NCI-H1930 (cell line): Measurements from ENCODE around the gene FOS.
"Not testable (repeated sequence)": the region's sequence is repeated elsewhere in the genome, so short reads cannot be mapped to it uniquely, and the experiment has no call there.

Experiments
- DNase-seq, 2 experiments: peaks; one replicate each; lab custom pipeline; 2025; lab: John Stamatoyannopoulos, UW

Gene FOS

GRCh38 chr14:75277008-75277814 lies 1.4 kb upstream of the FOS start:
- DNase-seq: peak; percentile 59 to 78

DNA sequence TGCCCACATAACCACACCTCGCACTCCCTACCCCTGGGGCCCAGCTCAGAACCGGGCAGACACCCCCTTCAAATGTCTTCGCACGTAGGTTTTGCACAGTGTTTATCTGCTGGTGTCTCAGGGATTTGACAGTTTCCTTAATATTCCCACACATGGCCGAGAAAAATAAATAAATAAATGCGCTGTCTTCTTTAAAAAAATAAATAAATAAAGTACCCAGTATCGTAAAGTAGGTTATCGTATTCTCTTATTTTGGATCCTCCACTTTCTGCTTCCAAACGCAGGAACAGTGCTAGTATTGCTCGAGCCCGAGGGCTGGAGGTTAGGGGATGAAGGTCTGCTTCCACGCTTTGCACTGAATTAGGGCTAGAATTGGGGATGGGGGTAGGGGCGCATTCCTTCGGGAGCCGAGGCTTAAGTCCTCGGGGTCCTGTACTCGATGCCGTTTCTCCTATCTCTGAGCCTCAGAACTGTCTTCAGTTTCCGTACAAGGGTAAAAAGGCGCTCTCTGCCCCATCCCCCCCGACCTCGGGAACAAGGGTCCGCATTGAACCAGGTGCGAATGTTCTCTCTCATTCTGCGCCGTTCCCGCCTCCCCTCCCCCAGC lies 710 bp upstream of the FOS start:
- DNase-seq: no peak

GRCh38 chr14:75279153-75279762 lies 630 bp downstream of the FOS start:
- DNase-seq: no peak

DNA sequence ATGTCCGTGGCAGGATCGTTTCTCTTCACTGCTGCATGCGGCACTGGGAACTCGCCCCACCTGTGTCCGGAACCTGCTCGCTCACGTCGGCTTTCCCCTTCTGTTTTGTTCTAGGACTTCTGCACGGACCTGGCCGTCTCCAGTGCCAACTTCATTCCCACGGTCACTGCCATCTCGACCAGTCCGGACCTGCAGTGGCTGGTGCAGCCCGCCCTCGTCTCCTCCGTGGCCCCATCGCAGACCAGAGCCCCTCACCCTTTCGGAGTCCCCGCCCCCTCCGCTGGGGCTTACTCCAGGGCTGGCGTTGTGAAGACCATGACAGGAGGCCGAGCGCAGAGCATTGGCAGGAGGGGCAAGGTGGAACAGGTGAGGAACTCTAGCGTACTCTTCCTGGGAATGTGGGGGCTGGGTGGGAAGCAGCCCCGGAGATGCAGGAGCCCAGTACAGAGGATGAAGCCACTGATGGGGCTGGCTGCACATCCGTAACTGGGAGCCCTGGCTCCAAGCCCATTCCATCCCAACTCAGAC lies 1.2 kb downstream of the FOS start:
- no peak for DNase-seq

GRCh38 chr14:75280291-75280830 lies 1.7 kb downstream of the FOS start:
- no peak for DNase-seq

DNA sequence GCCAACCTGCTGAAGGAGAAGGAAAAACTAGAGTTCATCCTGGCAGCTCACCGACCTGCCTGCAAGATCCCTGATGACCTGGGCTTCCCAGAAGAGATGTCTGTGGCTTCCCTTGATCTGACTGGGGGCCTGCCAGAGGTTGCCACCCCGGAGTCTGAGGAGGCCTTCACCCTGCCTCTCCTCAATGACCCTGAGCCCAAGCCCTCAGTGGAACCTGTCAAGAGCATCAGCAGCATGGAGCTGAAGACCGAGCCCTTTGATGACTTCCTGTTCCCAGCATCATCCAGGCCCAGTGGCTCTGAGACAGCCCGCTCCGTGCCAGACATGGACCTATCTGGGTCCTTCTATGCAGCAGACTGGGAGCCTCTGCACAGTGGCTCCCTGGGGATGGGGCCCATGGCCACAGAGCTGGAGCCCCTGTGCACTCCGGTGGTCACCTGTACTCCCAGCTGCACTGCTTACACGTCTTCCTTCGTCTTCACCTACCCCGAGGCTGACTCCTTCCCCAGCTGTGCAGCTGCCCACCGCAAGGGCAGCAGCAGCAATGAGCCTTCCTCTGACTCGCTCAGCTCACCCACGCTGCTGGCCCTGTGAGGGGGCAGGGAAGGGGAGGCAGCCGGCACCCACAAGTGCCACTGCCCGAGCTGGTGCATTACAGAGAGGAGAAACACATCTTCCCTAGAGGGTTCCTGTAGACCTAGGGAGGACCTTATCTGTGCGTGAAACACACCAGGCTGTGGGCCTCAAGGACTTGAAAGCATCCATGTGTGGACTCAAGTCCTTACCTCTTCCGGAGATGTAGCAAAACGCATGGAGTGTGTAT lies 2.4 kb downstream of the FOS start:
- DNase-seq: no peak

GRCh38 chr14:75281654-75282019 lies 3.0 kb downstream of the FOS start:
- DNase-seq: no peak

GRCh38 chr14:75282170-75282554 lies 3.5 kb downstream of the FOS start:
- DNase-seq: no peak

GRCh38 chr14:75282555-75283161 lies 4.0 kb downstream of the FOS start:
- not testable (repeated sequence) for DNase-seq

DNA sequence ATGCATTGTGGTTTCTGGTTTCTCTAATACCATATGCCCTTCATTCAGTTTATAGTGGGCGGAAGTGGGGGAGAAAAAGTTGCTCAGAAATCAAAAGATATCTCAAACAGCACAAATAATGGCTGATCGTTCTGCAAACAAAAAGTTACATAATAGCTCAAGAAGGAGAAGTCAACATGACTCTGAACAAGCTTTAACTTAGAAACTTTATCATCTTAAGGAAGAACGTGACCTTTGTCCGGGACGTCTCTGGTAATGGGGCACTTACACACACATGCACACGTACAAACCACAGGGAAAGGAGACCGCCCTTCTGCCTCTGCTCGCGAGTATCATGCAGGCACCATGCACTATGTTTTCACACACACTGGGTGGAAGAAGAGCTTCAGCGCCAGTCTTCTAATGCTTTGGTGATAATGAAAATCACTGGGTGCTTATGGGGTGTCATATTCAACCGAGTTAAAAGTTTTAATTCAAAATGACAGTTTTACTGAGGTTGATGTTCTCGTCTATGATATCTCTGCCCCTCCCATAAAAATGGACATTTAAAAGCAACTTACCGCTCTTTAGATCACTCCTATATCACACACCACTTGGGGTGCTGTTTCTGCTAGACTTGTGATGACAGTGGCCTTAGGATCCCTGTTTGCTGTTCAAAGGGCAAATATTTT lies 4.7 kb downstream of the FOS start:
- DNase-seq: no peak

DNA sequence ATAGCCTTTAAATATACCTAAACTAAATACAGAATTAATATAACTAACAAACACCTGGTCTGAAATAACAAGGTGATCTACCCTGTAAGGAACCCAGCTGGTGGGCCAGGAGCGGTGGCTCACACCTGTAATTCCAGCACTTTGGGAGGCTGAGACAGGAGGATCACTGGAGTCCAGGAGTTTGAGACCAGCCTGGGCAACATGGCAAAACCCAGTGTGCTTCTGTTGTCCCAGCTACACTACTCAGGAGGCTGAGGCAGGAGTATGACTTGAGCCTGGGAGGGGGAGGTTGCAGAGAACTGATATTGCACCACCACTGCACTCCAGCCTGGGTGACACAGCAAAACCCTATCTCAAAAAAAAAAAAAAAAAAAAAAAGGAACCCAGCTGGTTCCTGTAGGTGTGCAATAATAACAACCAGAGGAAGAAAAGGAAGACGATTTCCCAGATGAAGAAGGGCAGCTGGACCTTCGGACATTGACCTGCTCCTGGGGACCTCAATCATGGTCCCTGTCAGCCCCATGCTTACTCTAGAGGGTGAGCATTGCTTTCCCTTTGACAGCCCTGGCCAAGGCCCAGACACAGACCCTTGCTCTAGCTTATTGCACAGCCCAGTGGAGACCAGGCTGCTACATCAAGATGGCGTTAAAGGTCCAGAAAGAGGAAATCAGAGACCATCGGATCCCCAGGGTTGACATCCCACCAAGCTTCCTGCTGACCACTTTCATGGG lies 5.4 kb downstream of the FOS start:
- no peak for DNase-seq

DNA sequence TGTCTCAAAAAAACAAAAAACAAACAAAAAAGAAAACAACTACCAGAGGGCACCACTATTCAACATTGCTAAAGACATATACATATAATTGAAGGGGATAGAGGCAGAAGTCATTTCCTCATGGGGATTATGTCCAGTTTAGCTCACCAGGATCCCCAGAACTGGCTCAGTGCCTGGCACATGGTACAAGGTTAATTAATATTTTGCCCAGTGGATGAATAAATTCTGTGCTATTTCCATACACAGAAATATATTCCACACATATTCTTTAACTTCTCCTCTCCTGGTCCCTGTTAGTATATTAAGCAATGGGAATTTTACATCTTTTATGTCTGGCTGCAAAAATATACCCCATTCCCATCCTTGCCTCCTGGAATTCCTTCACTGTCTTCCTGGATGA lies 6.7 kb downstream of the FOS start:
- no peak for DNase-seq

DNA sequence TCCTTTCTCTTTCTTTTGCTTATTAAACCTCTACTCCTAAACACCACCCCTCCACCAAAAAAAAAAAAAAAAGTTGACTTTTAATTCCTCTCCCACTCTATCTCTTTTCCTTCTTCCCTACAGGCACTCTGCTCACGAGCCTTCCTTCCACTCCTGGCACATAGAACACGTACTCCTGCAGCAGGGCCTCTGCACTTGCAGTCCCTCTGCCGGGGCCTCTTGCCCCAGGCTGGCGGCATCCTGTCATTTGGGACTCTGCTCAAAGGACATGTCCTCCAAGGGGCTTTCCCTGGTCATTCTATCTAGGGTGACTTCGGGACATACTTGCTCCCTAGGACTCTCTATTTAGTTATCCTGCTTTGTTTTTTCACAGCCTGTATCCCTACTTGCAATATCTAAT lies 7.7 kb downstream of the FOS start:
- no peak for DNase-seq

DNA sequence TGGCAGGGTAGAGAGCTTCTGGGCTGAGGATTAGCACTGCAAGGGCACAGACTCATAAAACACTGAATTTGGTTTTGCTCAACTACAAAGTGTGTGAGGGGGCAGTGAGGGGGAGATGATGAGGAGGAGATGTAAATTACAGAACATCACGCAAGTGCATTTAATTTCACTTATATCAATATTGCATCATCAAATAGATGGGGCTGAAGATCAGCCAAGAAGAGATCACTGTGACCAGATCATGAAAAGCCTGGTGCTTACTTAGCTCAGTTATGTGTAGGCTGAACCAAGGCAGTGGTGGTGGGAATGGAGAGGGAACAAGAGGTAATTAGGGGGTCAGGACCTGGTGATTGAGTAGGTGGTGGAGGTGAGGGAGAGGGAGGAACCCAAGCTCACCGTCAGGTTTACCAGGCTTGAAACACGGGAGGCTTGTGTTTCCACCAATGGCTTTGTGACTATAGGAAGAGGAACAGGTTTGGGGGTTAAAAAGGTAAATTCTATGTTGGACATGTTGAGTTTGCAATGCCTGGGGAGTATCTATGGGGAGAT lies 11.3 kb downstream of the FOS start:
- no peak for DNase-seq

DNA sequence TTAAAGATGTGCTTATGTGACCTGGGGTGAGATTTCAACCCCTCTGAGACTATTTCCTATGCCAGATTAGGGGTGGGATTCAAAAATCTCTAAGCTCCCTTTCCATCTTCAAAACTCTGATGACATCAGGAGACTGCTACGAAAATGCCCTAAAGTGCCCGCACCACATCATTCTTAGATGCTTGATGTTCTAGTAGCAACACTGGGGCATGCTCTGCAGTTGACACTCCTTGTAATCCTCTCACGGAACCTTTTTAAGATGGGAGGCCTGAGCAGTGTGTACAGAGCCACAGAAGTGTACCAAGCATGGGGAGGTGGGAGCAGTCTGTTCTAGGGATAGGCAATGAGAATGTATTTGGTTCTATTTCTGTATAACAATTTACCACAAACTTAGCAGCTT lies 12.2 kb downstream of the FOS start:
- DNase-seq: no peak

DNA sequence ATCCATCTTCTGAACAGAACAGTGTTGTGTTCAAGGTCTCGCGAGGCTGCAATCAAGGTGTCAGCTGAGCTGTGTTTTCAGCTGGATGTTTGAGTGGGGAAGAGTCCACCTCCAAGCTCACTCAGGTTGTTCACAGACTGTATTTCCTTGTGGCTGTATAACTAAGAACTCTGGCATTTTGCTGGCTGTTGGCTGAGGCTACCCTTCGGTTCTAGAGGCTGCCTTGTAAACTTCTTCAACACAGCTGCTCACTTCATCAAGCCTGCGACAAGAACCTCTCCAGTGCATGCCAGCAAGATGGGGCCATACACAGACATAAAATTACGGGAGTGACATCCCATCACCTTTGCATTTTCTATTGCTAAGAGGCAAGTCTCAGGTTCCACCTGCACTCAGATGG lies 12.7 kb downstream of the FOS start:
- no peak for DNase-seq

DNA sequence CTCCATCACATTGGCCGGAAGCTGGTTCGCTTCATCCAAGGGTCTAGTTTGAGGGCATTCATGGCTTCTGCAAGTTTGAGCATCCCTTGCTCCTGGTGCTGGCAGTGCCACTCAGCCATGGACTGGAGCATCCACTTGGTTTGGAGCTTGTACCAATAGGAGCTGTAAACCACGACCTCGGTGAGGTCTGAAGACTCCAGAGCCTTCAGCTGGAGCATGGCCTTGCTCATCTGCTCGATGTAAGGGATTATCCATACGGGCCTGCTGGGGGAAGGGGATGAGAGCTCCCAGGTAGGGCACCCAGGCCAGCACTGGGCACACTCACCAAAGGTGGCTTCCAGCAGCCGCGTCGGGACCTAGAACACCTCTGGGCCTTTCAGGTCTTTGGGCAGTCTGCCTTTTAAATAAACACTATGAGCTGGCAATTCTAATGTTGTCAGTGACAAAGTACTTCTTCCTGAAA lies 13.5 kb downstream of the FOS start:
- no peak for DNase-seq

DNA sequence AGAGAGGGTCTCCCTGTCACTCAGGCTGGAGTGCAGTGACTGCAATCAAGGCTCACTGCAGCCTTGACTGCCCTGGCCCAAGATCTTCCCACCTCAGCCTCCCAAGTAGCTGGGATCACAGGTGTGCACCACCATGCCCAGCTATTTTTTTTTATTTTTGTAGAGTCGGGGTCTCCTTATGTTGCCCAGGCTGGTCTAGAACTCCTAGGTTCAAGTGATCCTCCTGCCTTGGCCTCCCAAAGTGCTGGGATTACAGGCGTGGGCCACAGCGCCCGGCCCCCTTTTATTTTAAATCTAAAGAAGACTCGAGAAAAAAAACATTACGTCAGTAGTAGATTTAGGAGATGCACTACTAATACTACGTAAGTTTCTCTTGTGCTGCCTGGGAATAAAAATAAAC lies 14.3 kb downstream of the FOS start:
- no peak for DNase-seq

- DNase-seq: peak; percentile 69 to 86
Measured at GRCh38 chr14:75293920-75294648, 15.5 kb downstream of the FOS start.
